Measurements from ENCODE around the gene ZNF823. TPM values are rescaled to one million over a fixed set of nuclear protein-coding genes. Genes with fewer than 3 reads are reported as not detected.

Gene ZNF823
- total RNA-seq, 6 experiments from 2014 or later: 3.4 to 4.7 (median 4.1) TPM

GRCh38 chr19:11766597-11767591 is 28.1 kb upstream of the ZNF823 start, which contains the start of gene ZNF441:
Gene ZNF441, plus strand, starts transcription at chr19:11767000. Its CDS starts 194 bp downstream, at chr19:11767194.
- Mint-ChIP-seq H3K27me3 (ENCODE audit: insufficient read depth) (peaks cover 1% of the 10 kb centered on the region), H3K36me3 (ENCODE audit: low read depth) (peaks cover 31% of the 10 kb centered on the region), H3K4me3 (peak within 1 kb of the TSS; percentile 97), H3K4me1 (ENCODE audit: low read depth) (peaks cover 20% of the 10 kb centered on the region), H3K27ac (peak within 1 kb of the TSS; percentile 99), H3K9me3 (peaks cover 37% of the 10 kb centered on the region)
- no peak for TF ChIP-seq CTCF (IDR thresholded peaks at IDR 0.05)
- peak; percentile 95 for DNase-seq

GRCh38 chr19:11763611-11764010 is 24.9 kb upstream of the ZNF823 start:
- Mint-ChIP-seq H3K9me3 (peaks cover 10% of the 10 kb centered on the region), H3K27ac (no peak overlapping the region), H3K27me3 (ENCODE audit: insufficient read depth) (peaks cover 5% of the 10 kb centered on the region), H3K4me3 (no peak overlapping the region), H3K36me3 (ENCODE audit: low read depth) (peaks cover 3% of the 10 kb centered on the region), H3K4me1 (ENCODE audit: low read depth) (peaks cover 14% of the 10 kb centered on the region)
- DNase-seq: no peak
- no peak for TF ChIP-seq CTCF (IDR thresholded peaks at IDR 0.05)

- no peaks in the 10 kb centered on the region for H3K36me3 Mint-ChIP-seq (ENCODE audit: low read depth)
These were observed 24.4 kb upstream of the ZNF823 start for GRCh38 chr19:11763117-11763516.

GRCh38 chr19:11759805-11760204 is 21.1 kb upstream of the ZNF823 start:
- Mint-ChIP-seq H3K27ac (no peak overlapping the region), H3K4me1 (ENCODE audit: low read depth) (no peaks in the 10 kb centered on the region), H3K9me3 (peaks cover 32% of the 10 kb centered on the region), H3K4me3 (no peak overlapping the region), H3K36me3 (ENCODE audit: low read depth) (peaks cover 15% of the 10 kb centered on the region), H3K27me3 (ENCODE audit: insufficient read depth) (peaks cover 6% of the 10 kb centered on the region)
- TF ChIP-seq CTCF (IDR thresholded peaks at IDR 0.05): no peak
- DNase-seq: no peak

More at GRCh38 chr19:11763117-11763516, 24.4 kb upstream of the ZNF823 start:
- peaks cover 5% of the 10 kb centered on the region for H3K27me3 Mint-ChIP-seq (ENCODE audit: insufficient read depth)
- H3K9me3 Mint-ChIP-seq: peaks cover 7% of the 10 kb centered on the region
- H3K4me1 Mint-ChIP-seq (ENCODE audit: low read depth): peaks cover 10% of the 10 kb centered on the region
- H3K4me3 Mint-ChIP-seq: no peak overlapping the region
- DNase-seq: no peak
- TF ChIP-seq CTCF (IDR thresholded peaks at IDR 0.05): no peak
- H3K27ac Mint-ChIP-seq: no peak overlapping the region

GRCh38 chr19:11756965-11757364 is 18.2 kb upstream of the ZNF823 start:
- peaks cover 15% of the 10 kb centered on the region for H3K36me3 Mint-ChIP-seq (ENCODE audit: low read depth)
- H3K4me3 Mint-ChIP-seq: no peak overlapping the region
- DNase-seq: no peak
- peaks cover 6% of the 10 kb centered on the region; the same call in 1 of the 2 replicates for H3K27me3 Mint-ChIP-seq (ENCODE audit: insufficient read depth)
- no peaks in the 10 kb centered on the region for H3K4me1 Mint-ChIP-seq (ENCODE audit: low read depth)
- H3K27ac Mint-ChIP-seq: no peak overlapping the region
- TF ChIP-seq CTCF (IDR thresholded peaks at IDR 0.05): no peak
- peaks cover 34% of the 10 kb centered on the region for H3K9me3 Mint-ChIP-seq
